ENCODE results near the gene SLC15A1. TPM values are rescaled to one million over a fixed set of nuclear protein-coding genes. Genes with fewer than 3 reads are reported as not detected.

Gene SLC15A1
- total RNA-seq, 4 donors from 2014 or later = not detected

- TF ChIP-seq CTCF (IDR thresholded peaks at IDR 0.05) = no peak
Measured at GRCh38 chr13:98771838-98772611, 19.6 kb upstream of the SLC15A1 start.

GRCh38 chr13:98769736-98770135 lies 17.3 kb upstream of the SLC15A1 start:
- H3K4me3 ChIP-seq = no peak overlapping the region
- no peaks in the 10 kb centered on the region for H3K9me3 ChIP-seq
- no peaks in the 10 kb centered on the region for H3K4me1 ChIP-seq
- no peak for DNase-seq (ENCODE audit: low spot score in 2 of 2)
- TF ChIP-seq EP300 (IDR thresholded peaks at IDR 0.05) = no peak
- no peak for TF ChIP-seq CTCF (IDR thresholded peaks at IDR 0.05)
- no peak for TF ChIP-seq POLR2A (IDR thresholded peaks at IDR 0.05)
- no peak overlapping the region for H3K27ac ChIP-seq
- H3K27me3 ChIP-seq = no peaks in the 10 kb centered on the region
- WGBS, 2 donors = 67 to 72% methylated on average over 7 of the region's 7 CpGs
- H3K36me3 ChIP-seq = no peaks in the 10 kb centered on the region

More at GRCh38 chr13:98771838-98772611, 19.6 kb upstream of the SLC15A1 start:
- no peaks in the 10 kb centered on the region for H3K27me3 ChIP-seq
- H3K4me3 ChIP-seq = no peak overlapping the region
- H3K36me3 ChIP-seq = no peaks in the 10 kb centered on the region
- H3K9me3 ChIP-seq = no peaks in the 10 kb centered on the region
- WGBS, 2 donors = 77 to 82% methylated on average over 16 of the region's 16 CpGs
- no peak overlapping the region for H3K27ac ChIP-seq
- H3K4me1 ChIP-seq = no peaks in the 10 kb centered on the region
- no peak for DNase-seq (ENCODE audit: low spot score in 2 of 2)

- no peaks in the 10 kb centered on the region for H3K4me1 ChIP-seq
- TF ChIP-seq CTCF (IDR thresholded peaks at IDR 0.05) (no peak), EP300 (IDR thresholded peaks at IDR 0.05) (no peak), POLR2A (IDR thresholded peaks at IDR 0.05) (no peak)
- no peaks in the 10 kb centered on the region for H3K27me3 ChIP-seq
- H3K27ac ChIP-seq = no peak overlapping the region
- H3K9me3 ChIP-seq = no peaks in the 10 kb centered on the region
- DNase-seq (ENCODE audit: low spot score in 2 of 2) = no peak
- WGBS, 2 donors = 86 to 94% methylated on average over 4 of the region's 4 CpGs
- H3K4me3 ChIP-seq = no peak overlapping the region
- H3K36me3 ChIP-seq = no peaks in the 10 kb centered on the region
Measured at GRCh38 chr13:98768522-98768921, 16.1 kb upstream of the SLC15A1 start.

- H3K36me3 ChIP-seq = no peaks in the 10 kb centered on the region
- H3K27ac ChIP-seq = no peak overlapping the region
- TF ChIP-seq EP300 (IDR thresholded peaks at IDR 0.05) = no peak
- TF ChIP-seq CTCF (IDR thresholded peaks at IDR 0.05) = no peak
- TF ChIP-seq POLR2A (IDR thresholded peaks at IDR 0.05) = no peak
- WGBS, 2 donors = 49 to 58% methylated on average over 11 of the region's 11 CpGs
- H3K4me3 ChIP-seq = no peak overlapping the region
- H3K9me3 ChIP-seq = no peaks in the 10 kb centered on the region
- no peaks in the 10 kb centered on the region for H3K4me1 ChIP-seq
- H3K27me3 ChIP-seq = no peaks in the 10 kb centered on the region
- DNase-seq (ENCODE audit: low spot score in 2 of 2) = no peak
Measured at GRCh38 chr13:98766697-98767096, 14.2 kb upstream of the SLC15A1 start.

GRCh38 chr13:98765996-98766519 lies 13.6 kb upstream of the SLC15A1 start:
- H3K4me1 ChIP-seq = no peaks in the 10 kb centered on the region

More at GRCh38 chr13:98765996-98766519, 13.6 kb upstream of the SLC15A1 start:
- TF ChIP-seq CTCF (IDR thresholded peaks at IDR 0.05) (no peak), POLR2A (IDR thresholded peaks at IDR 0.05) (no peak), EP300 (IDR thresholded peaks at IDR 0.05) (no peak)
- no peaks in the 10 kb centered on the region for H3K36me3 ChIP-seq
- no peak overlapping the region for H3K27ac ChIP-seq
- DNase-seq (ENCODE audit: low spot score in 2 of 2) = no peak
- H3K9me3 ChIP-seq = no peaks in the 10 kb centered on the region
- H3K27me3 ChIP-seq = no peaks in the 10 kb centered on the region
- WGBS, 2 donors = 81 to 86% methylated on average over 8 of the region's 8 CpGs
- H3K4me3 ChIP-seq = no peak overlapping the region
